Measurements from ENCODE around the gene CPM. TPM values are rescaled to one million over a fixed set of nuclear protein-coding genes. Genes with fewer than 3 reads are reported as not detected.

CPM gene
- polyA plus RNA-seq, 2 of the 4 experiments (the other 2 are of a cell fraction) = 3.7 to 6.8 TPM

GRCh38 chr12:68839183-68840147 lies 93.5 kb downstream of the CPM start:
- POLR2A ChIA-PET = interaction anchor here (0.9 to 1.2 kb wide), 2 partner anchors 9 to 18 kb away, joined by 4 to 6 read pairs; no protein-coding TSS in a partner anchor
- H3K27ac ChIP-seq = no peak overlapping the region
- FAIRE-seq (no peak), ATAC-seq (no peak), DNase-seq (ENCODE audit: low read depth in 1 of 2, low spot score in 1 of 2) (no peak)
- CTCF ChIA-PET = interaction anchor here (0.6 to 0.9 kb wide), 3 partner anchors 9 to 866 kb away, joined by 3 to 6 read pairs (median 3); no protein-coding TSS in a partner anchor
- H3K9me3 ChIP-seq = no peaks in the 10 kb centered on the region
- WGBS (ENCODE audit: missing lambda C conversion rate) = 65% methylated on average over 2 of the region's 2 CpGs
- TF ChIP-seq FOSL2 (IDR thresholded peaks at IDR 0.05) = no peak
- TF ChIP-seq FOSL2 (CRISPR knock-in tag; IDR thresholded peaks at IDR 0.05) = no peak
- TF ChIP-seq FOXS1 (CRISPR knock-in tag; IDR thresholded peaks at IDR 0.05) = no peak
- no peak for TF ChIP-seq NFE2L2 (conservative IDR thresholded peaks at IDR 0.05; ENCODE audit: low read length)
- no peak for TF ChIP-seq ZNF302 (CRISPR knock-in tag; IDR thresholded peaks at IDR 0.05)
- TF ChIP-seq JUN (IDR thresholded peaks at IDR 0.05) = no peak; a peak in 1 of 5 replicates
- TF ChIP-seq EHMT2 (IDR thresholded peaks at IDR 0.05; ENCODE audit: low read depth) = no peak
- TF ChIP-seq MYC (IDR thresholded peaks at IDR 0.05; ENCODE audit: borderline replicate concordance, low read length) = no peak
- no peak for TF ChIP-seq CBX2 (IDR thresholded peaks at IDR 0.05; ENCODE audit: borderline replicate concordance, low read depth)
- TF ChIP-seq HOXB13 (CRISPR knock-in tag; IDR thresholded peaks at IDR 0.05; ENCODE audit: low read depth) = no peak
- no peak for TF ChIP-seq HMGXB4 (CRISPR knock-in tag; IDR thresholded peaks at IDR 0.05; ENCODE audit: borderline replicate concordance)
- no peak for TF ChIP-seq POLR2A (IDR thresholded peaks at IDR 0.05; ENCODE audit: low read length)
- TF ChIP-seq RCOR1 (IDR thresholded peaks at IDR 0.05; ENCODE audit: low read depth, low read length) = no peak
- no peak for TF ChIP-seq ELK1 (IDR thresholded peaks at IDR 0.05; ENCODE audit: low read depth, low read length)
- no peak for TF ChIP-seq FOSB (CRISPR knock-in tag; IDR thresholded peaks at IDR 0.05)
- no peak for TF ChIP-seq PBX3 (IDR thresholded peaks at IDR 0.05)
- no peak for TF ChIP-seq ZFP36 (IDR thresholded peaks at IDR 0.05; ENCODE audit: borderline replicate concordance, partially characterized antibody)
- H3K4me3 ChIP-seq = no peak overlapping the region
- H3K4me2 ChIP-seq = no peak overlapping the region
- peaks cover 13% of the 10 kb centered on the region; the same call in 1 of the 3 replicates for H3K4me1 ChIP-seq

- no peak for FAIRE-seq
- POLR2A ChIA-PET = no interaction called here
Observed at GRCh38 chr12:68838046-68838886, 94.7 kb downstream of the CPM start.

More at GRCh38 chr12:68838046-68838886, 94.7 kb downstream of the CPM start:
- Histone ChIP-seq H3K9me3 (no peaks in the 10 kb centered on the region), H3K4me3 (no peak overlapping the region), H3K27ac (no peak overlapping the region), H3K4me1 (peaks cover 14% of the 10 kb centered on the region; the same call in 1 of the 3 replicates), H3K4me2 (no peak overlapping the region)
- WGBS (ENCODE audit: missing lambda C conversion rate) = 84% methylated on average over 5 of the region's 5 CpGs
- ATAC-seq = no peak
- TF ChIP-seq MAZ (IDR thresholded peaks at IDR 0.05; ENCODE audit: borderline replicate concordance, low read depth, low read length) = no peak
- no peak for DNase-seq (ENCODE audit: low read depth in 1 of 2, low spot score in 1 of 2)
- CTCF ChIA-PET = no interaction called here

Measured in A549 (cell line).